ENCODE measurements around the gene NFILZ.

DNA sequence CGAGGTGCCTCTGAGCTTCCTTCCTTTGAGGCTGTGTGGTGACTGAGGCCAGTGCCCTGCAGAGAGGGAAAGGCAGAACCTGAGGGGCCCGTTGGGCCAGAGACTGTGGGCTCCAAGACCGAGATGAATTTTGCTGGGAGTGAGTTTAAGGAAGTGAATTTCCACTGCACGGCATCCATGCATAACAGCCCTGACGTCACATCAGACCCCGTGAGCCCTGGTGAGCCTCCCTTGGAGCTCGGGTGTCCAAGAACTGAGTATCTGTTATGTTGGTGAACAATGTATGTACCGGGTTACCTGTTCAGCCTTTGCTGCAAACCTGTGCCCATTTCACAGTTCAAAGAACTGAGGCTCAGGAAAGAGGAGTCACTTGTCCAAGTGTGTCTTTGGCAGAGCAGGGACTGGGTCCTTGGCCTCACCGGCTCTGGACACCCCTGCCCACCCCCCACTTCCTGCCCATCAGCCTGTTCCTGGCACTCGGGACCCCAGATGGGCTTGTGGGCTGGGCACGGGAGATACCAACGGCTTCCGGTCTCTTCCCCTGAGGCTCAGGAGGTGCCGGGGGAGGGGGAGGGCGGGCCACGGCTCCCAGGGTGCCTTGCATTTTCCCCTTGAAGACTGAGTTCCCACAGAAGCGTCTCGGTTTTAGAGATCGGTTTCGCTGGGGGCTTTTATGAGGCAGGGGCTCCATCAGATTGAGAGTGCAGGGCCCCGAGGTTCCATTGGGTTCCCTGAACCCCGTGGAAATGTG is 33.7 kb downstream of the NFILZ start:
- TF ChIP-seq POLR2A (IDR thresholded peaks at IDR 0.05; ENCODE audit: low read length) = no peak
- TF ChIP-seq GATA1 (IDR thresholded peaks at IDR 0.05; ENCODE audit: low read depth, low read length) = no peak
